GM19240 (cell line): ENCODE data around the gene SLC30A2.

ENCODE experiments used
- DNase-seq: peaks from one replicate; pipeline ENCODE4 v3.0.0; 2011; ENCODE audit warnings: low spot score; ENCODE audit not compliant: insufficient read length

SLC30A2 gene

DNA sequence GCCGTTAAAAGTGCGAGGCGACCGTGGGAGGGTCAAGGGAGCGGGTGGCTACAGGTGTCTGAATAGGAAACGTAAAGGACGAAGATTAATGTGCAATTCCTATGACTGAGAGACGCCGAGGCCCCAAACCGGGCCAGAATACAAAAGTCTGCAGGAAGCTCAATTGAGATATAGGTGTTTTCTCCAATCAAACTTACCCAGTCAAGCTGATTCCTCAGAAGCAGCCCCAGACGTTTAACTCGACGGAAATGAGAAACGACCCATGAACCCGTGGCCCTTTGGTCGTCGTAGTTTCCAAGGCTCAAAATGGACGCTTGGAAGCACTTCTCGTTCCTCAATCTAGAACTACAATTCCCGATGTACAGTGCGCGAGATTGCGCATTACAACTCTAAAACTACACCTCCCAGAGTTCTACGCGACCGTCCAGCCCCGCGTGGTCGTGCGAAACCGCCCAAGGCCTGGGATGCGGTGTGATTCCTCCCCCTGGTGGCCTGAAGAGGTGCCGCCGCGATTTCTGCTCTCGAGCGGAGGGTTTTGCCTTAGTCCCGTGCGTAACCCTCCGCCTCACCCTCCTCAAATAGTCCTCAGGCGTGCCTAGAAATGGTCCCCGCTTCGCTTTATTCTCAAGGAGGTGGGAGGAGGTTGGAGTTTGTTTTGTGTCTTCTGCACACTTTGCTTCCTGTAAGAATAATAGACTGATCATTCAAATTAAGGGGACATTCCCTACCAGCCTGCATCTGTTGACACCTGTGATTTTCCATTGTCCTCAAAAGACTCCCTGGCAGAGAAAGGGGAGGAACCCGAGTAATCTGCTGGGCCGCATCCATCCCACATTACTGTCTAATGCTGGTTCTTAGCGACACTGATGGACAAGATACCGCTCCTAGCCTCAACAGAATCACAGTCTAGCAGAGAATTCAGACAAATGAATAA is 47.8 kb downstream of the SLC30A2 start, which contains the start of gene PAFAH2:
TSS of gene PAFAH2 (minus strand) at position 236 of the 934 bp plus-strand sequence. CDS start 7,247 bp downstream, outside the sequence.
- peak; percentile 92 for DNase-seq

DNA sequence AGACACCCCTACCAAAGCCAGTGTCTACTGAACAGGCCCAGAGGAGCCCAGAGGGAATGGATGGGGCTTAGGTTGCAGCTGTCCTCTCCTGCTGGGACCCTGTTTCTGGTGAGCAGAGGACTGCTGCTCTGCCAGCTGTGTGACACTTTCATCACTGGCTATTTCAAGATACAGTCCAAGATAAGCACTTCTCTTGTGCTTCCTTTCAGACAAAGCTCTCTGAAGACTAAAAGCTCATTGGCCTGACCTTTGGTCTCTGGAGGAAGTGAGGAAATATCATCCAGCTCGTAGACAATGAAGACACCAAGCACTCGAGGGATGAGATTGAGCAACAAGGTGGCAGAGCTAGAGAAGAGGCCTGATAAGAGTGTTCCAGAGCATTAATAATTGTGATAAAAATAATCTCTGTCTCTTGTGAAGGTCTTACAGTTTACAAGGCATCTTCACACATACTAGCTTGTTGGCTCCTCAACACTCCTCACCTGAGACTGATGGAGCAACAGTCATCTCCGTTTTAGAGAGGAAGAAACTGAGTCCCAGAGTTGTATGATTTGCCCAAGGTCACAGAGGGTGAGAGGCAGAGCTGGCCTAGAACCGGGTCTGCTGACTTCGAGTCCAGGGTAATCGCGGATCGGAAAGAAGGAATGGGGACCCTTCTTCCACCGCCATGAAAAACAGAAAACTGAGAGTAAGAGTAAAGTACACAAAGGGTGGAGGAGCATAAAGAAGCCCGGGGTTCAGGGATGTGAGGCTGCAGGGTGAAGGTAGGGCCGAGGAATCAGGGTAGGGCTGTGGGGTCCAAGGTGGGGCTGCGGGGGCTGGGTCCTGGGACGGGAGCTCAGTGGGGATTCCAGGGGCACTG is 48.7 kb downstream of the SLC30A2 start:
- no peak for DNase-seq

DNA sequence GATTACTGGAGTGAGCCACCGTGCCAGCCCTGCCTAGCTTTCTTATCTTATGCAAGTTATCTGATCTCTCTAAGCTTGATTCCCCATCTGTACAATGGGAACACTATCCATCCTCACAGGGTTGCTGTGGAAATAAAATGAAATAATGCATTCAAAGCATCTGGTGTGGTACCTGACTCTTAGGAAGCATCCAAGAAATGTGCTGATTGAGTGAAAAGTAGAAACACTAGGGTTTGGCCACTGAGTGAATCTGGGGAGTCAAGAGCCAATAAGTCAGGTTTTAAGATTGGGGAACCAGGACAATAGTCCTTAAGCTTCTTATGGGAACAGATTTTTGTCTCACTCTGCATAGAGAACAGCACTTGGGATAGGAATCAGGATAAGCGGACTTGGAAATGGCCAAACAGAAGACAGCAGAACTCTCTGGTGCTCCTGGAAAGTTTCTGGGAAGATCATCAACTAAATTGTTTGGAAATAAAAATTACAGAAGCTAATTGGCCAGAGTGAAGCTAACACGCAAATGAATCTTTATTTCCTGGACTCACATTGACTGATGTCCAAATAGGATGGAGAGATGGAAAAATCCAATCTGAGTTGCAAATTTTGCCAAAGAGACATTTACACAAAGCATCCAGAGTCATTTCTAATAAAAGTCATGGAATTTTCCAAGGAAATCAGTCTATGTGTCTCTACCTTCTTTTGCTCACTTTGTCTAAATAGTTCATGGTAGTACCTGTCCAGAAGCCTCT is 51.3 kb downstream of the SLC30A2 start:
- DNase-seq, result no peak

DNA sequence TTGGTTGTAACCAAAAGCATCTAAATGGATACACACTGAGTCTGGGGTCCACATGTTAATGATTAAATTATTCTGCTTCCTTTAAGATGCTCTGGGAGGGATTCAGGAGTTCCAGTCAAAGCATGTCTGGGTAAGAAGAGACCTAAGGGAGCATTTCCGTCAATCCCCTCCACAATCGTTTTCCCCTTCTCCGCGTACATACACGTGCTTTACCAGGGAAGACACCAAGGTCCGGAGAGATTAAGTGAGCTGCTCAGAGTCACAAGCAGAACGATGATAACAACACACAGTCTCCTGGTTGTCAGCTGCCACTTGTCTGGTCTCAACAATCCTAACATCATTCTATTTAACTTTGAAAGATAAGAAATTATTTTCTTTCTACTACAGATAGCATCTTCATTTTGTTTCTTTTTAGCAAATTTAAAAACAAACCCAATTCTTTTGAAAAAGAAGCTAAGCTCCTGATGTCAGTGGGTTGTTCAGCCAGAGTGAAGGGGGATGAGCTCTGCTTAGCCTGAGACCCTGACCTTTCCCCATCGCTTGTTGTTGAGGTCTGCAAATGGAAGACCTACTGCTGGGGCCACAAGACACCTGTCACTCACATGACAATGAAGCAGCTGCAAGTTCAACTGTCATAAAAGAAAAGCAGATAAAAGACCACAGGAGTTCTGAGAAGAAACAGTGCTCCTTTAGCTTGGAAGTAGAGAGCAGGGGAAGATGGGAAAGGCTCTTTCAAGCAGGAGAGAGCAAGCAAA is 52.5 kb downstream of the SLC30A2 start:
- DNase-seq, result no peak

DNA sequence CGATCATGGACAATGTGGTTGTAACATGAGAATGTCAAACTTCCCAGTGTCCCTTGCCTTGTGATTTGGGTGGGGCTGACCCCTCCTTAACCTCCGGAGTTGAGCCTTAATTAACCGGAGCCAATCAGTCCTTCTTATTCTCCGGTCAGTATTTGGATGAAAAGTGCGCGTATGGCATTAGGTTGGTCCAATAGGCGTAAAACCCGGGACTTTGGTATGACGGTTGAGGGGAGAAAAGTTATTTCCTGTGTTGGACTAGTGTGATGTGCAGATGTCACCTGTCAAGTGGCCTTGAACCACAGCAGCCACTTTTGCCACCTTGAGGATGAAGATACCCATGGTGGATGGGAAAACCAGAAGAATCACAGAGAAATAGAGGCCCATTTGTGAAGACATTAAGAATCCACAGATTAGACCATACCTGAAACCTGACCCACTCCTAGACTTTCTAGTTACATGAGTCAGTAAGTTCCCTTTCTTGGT is 53.2 kb downstream of the SLC30A2 start:
- DNase-seq, result no peak

DNA sequence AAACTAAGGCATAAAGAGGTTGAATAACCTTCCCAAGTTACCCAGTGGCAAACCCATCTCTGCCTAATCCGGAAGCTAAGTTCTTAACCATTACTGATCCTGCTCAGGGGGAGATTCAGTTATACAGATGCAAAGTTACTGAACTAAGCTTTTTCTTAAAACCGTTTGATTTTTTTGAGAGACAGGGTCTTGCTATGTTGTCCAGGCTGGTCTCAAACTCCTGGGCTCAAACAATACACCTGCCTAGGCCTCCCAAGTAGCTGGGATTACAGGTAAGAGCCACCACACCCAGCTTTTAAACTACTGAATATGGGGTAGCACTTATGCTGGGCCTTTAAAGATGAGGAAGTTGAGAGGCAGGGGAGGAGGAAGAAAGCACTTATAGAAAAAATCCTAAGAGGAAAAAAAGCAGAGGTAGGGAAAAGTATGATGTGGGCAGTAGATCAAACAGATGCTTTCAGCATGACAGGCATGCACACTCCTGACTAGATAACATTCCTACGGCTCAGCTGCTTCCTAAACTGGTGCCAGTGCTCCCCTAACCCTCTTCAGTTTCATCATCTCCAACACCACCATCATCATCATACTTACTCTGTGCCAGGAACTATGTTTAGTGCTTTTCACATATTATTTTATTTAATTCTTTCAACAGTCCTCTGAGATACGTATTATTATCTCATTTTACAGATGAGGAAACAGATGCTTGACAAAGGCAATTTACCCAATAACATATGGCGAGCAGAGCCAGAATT is 53.8 kb downstream of the SLC30A2 start:
- no peak for DNase-seq

DNA sequence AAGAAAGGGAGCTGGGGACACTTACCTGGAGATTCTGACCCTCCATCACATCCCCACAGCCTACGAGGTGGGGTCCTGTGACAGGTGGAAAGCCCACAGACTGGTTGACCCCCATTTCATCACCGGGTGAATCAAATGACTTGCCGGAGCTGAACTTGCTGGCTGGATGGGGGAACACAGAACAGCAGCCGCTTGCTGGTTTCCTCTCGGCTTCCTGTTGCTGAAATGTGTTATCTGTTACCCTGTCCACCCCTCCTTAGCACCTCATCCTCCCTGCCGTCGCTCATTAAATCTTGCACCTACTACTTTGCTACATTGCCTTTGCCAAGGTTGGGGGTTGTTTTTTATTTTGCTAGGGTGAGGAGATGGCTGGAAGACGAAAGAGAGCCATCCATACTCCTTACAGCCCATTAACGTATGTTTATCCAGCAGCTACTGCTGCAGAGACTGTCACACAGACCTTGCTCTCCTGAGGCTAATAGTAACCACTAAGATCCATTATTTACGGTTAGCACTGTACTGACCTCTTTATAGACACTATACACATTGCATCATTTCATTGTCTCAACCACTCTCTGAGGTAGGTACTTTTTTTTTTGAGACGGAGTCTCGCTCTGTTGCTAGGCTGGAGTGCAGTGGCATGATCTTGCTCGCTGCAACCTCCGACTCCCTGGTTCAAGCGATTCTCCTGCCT is 55.1 kb downstream of the SLC30A2 start:
- DNase-seq, result no peak

DNA sequence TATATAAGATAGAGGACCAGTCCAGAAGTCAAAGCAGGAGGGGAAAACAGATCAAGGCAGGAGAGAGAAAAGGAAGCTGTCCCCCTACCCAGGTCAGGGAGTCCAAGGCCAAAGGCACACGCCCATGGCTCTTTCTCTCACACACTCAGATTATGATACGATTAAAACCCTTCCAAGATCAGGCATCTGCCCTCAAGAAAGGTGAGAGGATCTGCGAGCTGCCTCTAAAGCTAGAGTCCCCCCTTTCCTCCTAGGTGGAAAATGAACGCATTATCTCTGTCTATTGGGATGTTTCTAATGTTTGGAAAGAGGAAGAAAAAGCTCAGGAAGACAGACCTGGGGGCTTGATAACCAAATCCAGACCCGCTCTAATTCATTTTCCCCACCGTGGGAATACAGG is 55.7 kb downstream of the SLC30A2 start:
- DNase-seq, result no peak

DNA sequence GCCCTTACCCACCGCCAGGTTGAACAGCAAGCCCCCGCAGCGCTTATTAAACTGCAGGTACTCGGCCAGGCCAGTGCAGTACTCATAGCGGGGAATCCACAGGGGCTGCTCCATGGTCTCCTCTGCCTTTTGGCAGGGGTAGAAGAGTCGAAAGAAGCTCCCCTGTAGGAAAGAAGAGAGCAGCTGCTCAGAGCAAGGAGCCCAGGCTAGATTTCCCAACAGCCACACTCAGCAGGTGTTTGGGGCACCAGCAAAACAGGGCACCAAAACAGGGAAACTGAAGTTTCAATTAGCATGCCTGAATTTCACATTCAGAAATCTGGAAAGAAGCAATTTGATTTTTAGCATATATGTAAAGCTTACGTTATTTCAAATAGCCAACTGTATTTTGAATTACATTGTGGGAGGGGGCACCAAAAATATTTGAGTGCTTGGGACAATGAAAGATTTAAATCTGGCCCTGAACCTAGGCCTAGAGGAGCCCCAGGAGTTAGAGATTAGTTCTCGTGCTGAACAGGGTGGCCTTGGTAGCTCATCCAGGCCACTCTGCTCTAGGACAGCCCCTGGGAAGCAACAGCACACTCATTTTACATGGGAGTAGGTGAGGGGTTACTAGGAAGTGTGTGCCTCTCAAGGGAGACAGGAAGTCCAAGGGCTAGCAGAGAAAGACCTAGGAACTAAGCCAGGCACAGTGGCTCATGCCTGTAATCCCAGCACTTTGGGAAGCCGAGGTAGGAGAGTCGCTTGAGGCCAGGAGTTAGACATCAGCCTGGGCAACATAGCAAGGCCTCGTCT is 56.3 kb downstream of the SLC30A2 start:
- DNase-seq, result no peak

DNA sequence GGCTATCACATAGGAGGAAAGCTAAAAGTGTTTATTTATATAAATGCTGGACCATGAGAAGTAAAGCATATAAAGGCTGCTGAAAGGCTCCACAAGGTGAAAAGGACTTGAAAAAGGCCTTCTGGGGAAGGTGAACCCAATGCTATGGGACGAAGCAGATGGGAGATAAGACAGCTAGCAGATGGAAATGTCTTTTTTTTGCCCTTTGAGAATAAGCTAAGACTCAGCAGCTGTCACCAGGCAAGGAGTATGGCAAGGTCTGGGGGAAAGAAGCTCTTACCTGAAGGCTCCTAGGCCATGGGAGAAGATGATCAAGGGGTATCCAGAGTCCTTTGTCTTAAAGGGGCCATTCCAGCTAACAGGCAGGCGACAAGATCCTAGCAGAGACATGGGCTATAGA is 58.0 kb downstream of the SLC30A2 start:
- no peak for DNase-seq
